PFSK-1 (cell line): ENCODE data around the gene TCF3.

Experiments used
- FOXP2 ChIP-seq: optimal IDR thresholded peaks from 2 replicates; pipeline ENCODE3; 2011; ENCODE audit warnings: borderline replicate concordance, control low read depth, inconsistent platforms; ENCODE audit not compliant: insufficient read depth; ENCODE audit errors: extremely low read length, extremely low read depth
- POLR2AphosphoS5 ChIP-seq: IDR thresholded peaks from 2 replicates; pipeline ENCODE4 v1.6.1; 2012; ENCODE audit warnings: low read depth, mild to moderate bottlenecking, control low read depth, low read length, moderate library complexity
- REST ChIP-seq, 2 experiments: IDR thresholded peaks; 2 replicates each; pipeline versions ENCODE4 v1.6.1 to v1.8.0; 2011 to 2012; ENCODE audit warnings: low read depth in 2 of 2, low read length in 2 of 2, control low read depth in 1 of 2, inconsistent platforms in 1 of 2, mild to moderate bottlenecking in 1 of 2, moderate library complexity in 1 of 2; ENCODE audit not compliant: insufficient read depth in 1 of 2
- SIN3A ChIP-seq: IDR thresholded peaks from 2 replicates; pipeline ENCODE4 v1.6.1; 2012; ENCODE audit warnings: mild to moderate bottlenecking, low read length, moderate library complexity, borderline replicate concordance; ENCODE audit not compliant: insufficient read depth
- TAF1 ChIP-seq: IDR thresholded peaks from 2 replicates; pipeline ENCODE4 v1.6.1; 2012; ENCODE audit warnings: low read length, control low read depth, borderline replicate concordance; ENCODE audit not compliant: insufficient read depth

GRCh38 chr19:1636325-1637236 is 15.8 kb downstream of the TCF3 start:
- TF ChIP-seq POLR2AphosphoS5 (no peak), REST (IDR thresholded peaks at IDR 0.05; ENCODE audit: insufficient read depth in 1 of 2, low read depth in 2 of 2, low read length in 2 of 2) (no peak), SIN3A (no peak), FOXP2 (no peak), TAF1 (no peak)
